Lower leg skin (tissue), 3 donors: ENCODE results near the gene DLG2.

ENCODE experiments used
- CTCF ChIP-seq, 3 donors: fragments of 450-650 bp; IDR thresholded peaks; one replicate each; pipeline ENCODE4 v1.5.1; 2016; ENCODE audit warnings: antibody characterized with exemption in 3 of 3, mild to moderate bottlenecking in 3 of 3, moderate library complexity in 2 of 3
- POLR2A ChIP-seq, 2 donors: fragments of 450-650 bp; IDR thresholded peaks; one replicate each; pipeline ENCODE4 v1.6.1; 2016 to 2017; ENCODE audit warnings: antibody characterized with exemption in 2 of 2, mild to moderate bottlenecking in 1 of 2, moderate library complexity in 1 of 2

- TF ChIP-seq POLR2A (IDR thresholded peaks at IDR 0.05) (no peak), CTCF (IDR thresholded peaks at IDR 0.05) (no peak)
These were observed 1605.9 kb downstream of the DLG2 start for GRCh38 chr11:84021291-84021690.
